GM23338 (cell line): ENCODE data around the gene ZNF804A. TPM values are rescaled to one million over a fixed set of nuclear protein-coding genes. Genes with fewer than 3 reads are reported as not detected.

Experiments
- ATAC-seq: fragments of 200-7000 bp; cut with Tn5 transposase; 3 replicates; pipeline ENCODE4 v1.9.1; 2020
- DNase-seq: peaks from one replicate; pipeline ENCODE4 v3.0.0-alpha.2; 2015; ENCODE audit warnings: low spot score
- H2AFZ ChIP-seq: fragments of 200-600 bp; sonication (generic); 2 replicates; pipeline ENCODE4 v1.8.0; 2016; ENCODE audit warnings: antibody characterized with exemption, mild to moderate bottlenecking, moderate library complexity
- H3F3A ChIP-seq: fragments of 200-600 bp; sonication (generic); replicated peaks from 2 replicates; pipeline ENCODE4 v1.8.0; 2017; ENCODE audit warnings: antibody characterized with exemption, mixed run types, low read depth
- H3K27ac ChIP-seq: fragments of 200-600 bp; sonication (generic); 2 replicates; pipeline ENCODE4 v1.6.1; 2016; ENCODE audit warnings: low read depth
- H3K27me3 ChIP-seq: fragments of 200-600 bp; sonication (generic); 2 replicates; pipeline ENCODE4 v1.8.0; 2016; ENCODE audit warnings: mild to moderate bottlenecking, mixed run types, moderate library complexity; ENCODE audit not compliant: insufficient read depth
- H3K36me3 ChIP-seq: fragments of 200-600 bp; sonication (generic); 2 replicates; pipeline ENCODE4 v1.8.0; 2016; ENCODE audit warnings: mild to moderate bottlenecking; ENCODE audit not compliant: insufficient read depth
- H3K4me1 ChIP-seq: fragments of 200-600 bp; sonication (generic); 2 replicates; pipeline ENCODE4 v1.8.0; 2016; ENCODE audit warnings: mild to moderate bottlenecking, moderate library complexity; ENCODE audit not compliant: insufficient read depth
- H3K4me2 ChIP-seq: fragments of 200-600 bp; sonication (generic); 2 replicates; pipeline ENCODE4 v1.7.1; 2017; ENCODE audit warnings: mixed run types
- H3K4me3 ChIP-seq: fragments of 200-600 bp; sonication (generic); 2 replicates; pipeline ENCODE4 v1.6.1; 2016; ENCODE audit warnings: mixed run types
- H3K79me2 ChIP-seq: fragments of 200-600 bp; sonication (generic); replicated peaks from 2 replicates; pipeline ENCODE4 v1.8.0; 2017; ENCODE audit warnings: mild to moderate bottlenecking; ENCODE audit not compliant: insufficient read depth
- H3K9me2 ChIP-seq: fragments of 200-600 bp; sonication (generic); 2 replicates; pipeline ENCODE4 v1.8.0; 2017; ENCODE audit not compliant: insufficient read depth
- H4K20me1 ChIP-seq: fragments of 200-600 bp; sonication (generic); replicated peaks from 2 replicates; pipeline ENCODE4 v1.8.0; 2017; ENCODE audit warnings: mild to moderate bottlenecking; ENCODE audit not compliant: insufficient read depth
- H3K27ac Mint-ChIP-seq: 2 replicates; pipeline ENCODE4 v1.8.0; 2020; ENCODE audit warnings: inconsistent platforms, mild to moderate bottlenecking, moderate library complexity, mixed read lengths
- H3K27me3 Mint-ChIP-seq: 3 replicates; pipeline ENCODE4 v1.8.0; 2022; ENCODE audit warnings: low read depth, mild to moderate bottlenecking, moderate library complexity, mixed read lengths, inconsistent platforms; ENCODE audit not compliant: insufficient read depth, poor library complexity
- H3K36me3 Mint-ChIP-seq: 3 replicates; pipeline ENCODE4 v1.8.0; 2021; ENCODE audit warnings: low read depth, mild to moderate bottlenecking, inconsistent platforms, moderate library complexity, mixed read lengths
- H3K4me1 Mint-ChIP-seq: 3 replicates; pipeline ENCODE4 v1.8.0; 2020; ENCODE audit warnings: mild to moderate bottlenecking, inconsistent platforms, mixed read lengths
- H3K4me3 Mint-ChIP-seq: 3 replicates; pipeline ENCODE4 v1.8.0; 2021; ENCODE audit warnings: moderate library complexity, mild to moderate bottlenecking, inconsistent platforms, mixed read lengths
- H3K9me3 Mint-ChIP-seq: 3 replicates; pipeline ENCODE4 v1.8.0; 2020; ENCODE audit warnings: moderate library complexity, mild to moderate bottlenecking, inconsistent platforms, mixed read lengths
- CREB1 ChIP-seq: fragments of 250-450 bp; sonication (Bioruptor Pico); IDR thresholded peaks from 2 replicates; pipeline ENCODE4 v1.5.0; 2020; ENCODE audit warnings: low read depth, mild to moderate bottlenecking, moderate library complexity
- EZH2 ChIP-seq: fragments of 200-600 bp; sonication (generic); IDR thresholded peaks from one replicate; pipeline ENCODE4 v1.8.0; 2017; ENCODE audit warnings: antibody characterized with exemption, mild to moderate bottlenecking, low read depth; ENCODE audit not compliant: unreplicated experiment
- EZH2phosphoT487 ChIP-seq: fragments of 200-600 bp; sonication (generic); IDR thresholded peaks from one replicate; pipeline ENCODE4 v1.8.1; 2018; ENCODE audit warnings: antibody characterized with exemption; ENCODE audit not compliant: unreplicated experiment
- JUNB ChIP-seq: IDR thresholded peaks from one replicate; pipeline ENCODE4 v1.6.1; 2016; ENCODE audit warnings: antibody characterized with exemption; ENCODE audit not compliant: unreplicated experiment
- NANOG ChIP-seq: IDR thresholded peaks from 2 replicates; pipeline ENCODE4 v1.6.1; 2016; ENCODE audit warnings: antibody characterized with exemption, borderline replicate concordance
- POLR2AphosphoS5 ChIP-seq: IDR thresholded peaks from 2 replicates; pipeline ENCODE4 v1.6.1; 2016; ENCODE audit warnings: antibody characterized with exemption, low read depth
- STAT1 ChIP-seq: IDR thresholded peaks from one replicate; pipeline ENCODE4 v1.6.1; 2016; ENCODE audit warnings: antibody characterized with exemption; ENCODE audit not compliant: unreplicated experiment
- ZNF114 ChIP-seq: fragments of 250-450 bp; sonication (Bioruptor Pico); IDR thresholded peaks from 2 replicates; pipeline ENCODE4 v1.5.0; 2020; ENCODE audit warnings: mild to moderate bottlenecking, moderate library complexity
- ZNF331 ChIP-seq: fragments of 250-450 bp; sonication (Bioruptor Pico); IDR thresholded peaks from 2 replicates; pipeline ENCODE4 v1.5.0; 2020; ENCODE audit warnings: low read depth, mild to moderate bottlenecking, moderate library complexity
- polyA plus RNA-seq: library from polyadenylated mRNA; unstranded; fragments of >200 nt; fragmentation: Nextera tagmentation; extraction: Ambion mirVana; gene quantifications from 2 replicates; pipeline ENCODE4 v1.2.1, GENCODE V29; 2016
- total RNA-seq: library from RNA; depleted of rRNA; stranded (reverse); fragments of >200 nt; shearing (Covaris generic); gene quantifications from 2 replicates; pipeline ENCODE4 v1.2.3, GENCODE V29; 2014
- TF ChIP-seq, protein P1 (sequence below): IDR thresholded peaks from 2 replicates; pipeline ENCODE4 v1.6.1; 2016; ENCODE audit warnings: antibody characterized with exemption
- TF ChIP-seq, protein P2 (sequence below): fragments of 250-450 bp; sonication (Bioruptor Pico); IDR thresholded peaks from 2 replicates; pipeline ENCODE4 v1.5.0; 2020; ENCODE audit warnings: mild to moderate bottlenecking, moderate library complexity
- TF ChIP-seq, protein P3 (sequence below): IDR thresholded peaks from one replicate; pipeline ENCODE4 v1.6.1; 2018; ENCODE audit warnings: antibody characterized with exemption; ENCODE audit not compliant: unreplicated experiment

The ZNF804A gene
- total and polyA plus RNA-seq, 2 experiments from 2014 or later: not detected

DNA sequence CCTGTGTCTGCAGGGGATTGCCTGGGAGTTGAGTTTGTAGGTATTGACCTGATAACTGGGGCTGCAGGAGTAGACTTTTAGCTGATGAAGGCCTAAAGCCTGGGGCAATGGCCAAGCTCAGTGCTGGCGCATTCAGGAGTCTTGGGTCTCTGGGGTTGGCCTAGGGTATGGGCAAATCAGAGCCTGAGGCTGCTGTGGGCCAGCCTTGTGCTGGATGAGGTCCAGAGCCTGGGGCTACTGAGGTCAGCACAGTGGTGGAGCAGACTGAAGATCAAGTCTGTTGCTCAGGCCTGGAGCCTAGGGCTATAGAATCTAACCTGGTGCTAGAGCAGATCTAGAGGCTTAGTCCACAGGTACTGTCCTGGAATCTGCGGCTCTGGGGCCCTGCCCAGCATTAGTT lies 262.4 kb downstream of the ZNF804A start:
- H3K4me3 Mint-ChIP-seq: no peak overlapping the region
- ATAC-seq: no peak
- peaks cover 11% of the 10 kb centered on the region; the same call in 2 of the 3 replicates for H3K9me3 Mint-ChIP-seq
- Histone ChIP-seq H3K9me2 (no peaks in the 10 kb centered on the region), H3K27me3 (no peaks in the 10 kb centered on the region), H3K79me2 (no peaks in the 10 kb centered on the region), H3K4me1 (no peaks in the 10 kb centered on the region), H3K4me3 (no peak overlapping the region), H3F3A (no peaks in the 10 kb centered on the region), H3K36me3 (no peaks in the 10 kb centered on the region), H3K4me2 (no peak overlapping the region), H2AFZ (no peak overlapping the region), H4K20me1 (no peaks in the 10 kb centered on the region), H3K27ac (no peak overlapping the region)
- H3K36me3 Mint-ChIP-seq: peaks cover 4% of the 10 kb centered on the region; the same call in 1 of the 3 replicates
- H3K4me1 Mint-ChIP-seq: no peaks in the 10 kb centered on the region
- no peak overlapping the region for H3K27ac Mint-ChIP-seq
- DNase-seq: no peak
- TF ChIP-seq ZNF331 (CRISPR knock-in tag): no peak
- no peak for TF ChIP-seq EZH2phosphoT487
- no peak for TF ChIP-seq EZH2
- TF ChIP-seq STAT1: no peak
- TF ChIP-seq ZNF114 (CRISPR knock-in tag): no peak
- TF ChIP-seq, protein P1, sequence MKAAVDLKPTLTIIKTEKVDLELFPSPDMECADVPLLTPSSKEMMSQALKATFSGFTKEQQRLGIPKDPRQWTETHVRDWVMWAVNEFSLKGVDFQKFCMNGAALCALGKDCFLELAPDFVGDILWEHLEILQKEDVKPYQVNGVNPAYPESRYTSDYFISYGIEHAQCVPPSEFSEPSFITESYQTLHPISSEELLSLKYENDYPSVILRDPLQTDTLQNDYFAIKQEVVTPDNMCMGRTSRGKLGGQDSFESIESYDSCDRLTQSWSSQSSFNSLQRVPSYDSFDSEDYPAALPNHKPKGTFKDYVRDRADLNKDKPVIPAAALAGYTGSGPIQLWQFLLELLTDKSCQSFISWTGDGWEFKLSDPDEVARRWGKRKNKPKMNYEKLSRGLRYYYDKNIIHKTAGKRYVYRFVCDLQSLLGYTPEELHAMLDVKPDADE: no peak
- no peak for TF ChIP-seq POLR2AphosphoS5
- TF ChIP-seq, protein P2, sequence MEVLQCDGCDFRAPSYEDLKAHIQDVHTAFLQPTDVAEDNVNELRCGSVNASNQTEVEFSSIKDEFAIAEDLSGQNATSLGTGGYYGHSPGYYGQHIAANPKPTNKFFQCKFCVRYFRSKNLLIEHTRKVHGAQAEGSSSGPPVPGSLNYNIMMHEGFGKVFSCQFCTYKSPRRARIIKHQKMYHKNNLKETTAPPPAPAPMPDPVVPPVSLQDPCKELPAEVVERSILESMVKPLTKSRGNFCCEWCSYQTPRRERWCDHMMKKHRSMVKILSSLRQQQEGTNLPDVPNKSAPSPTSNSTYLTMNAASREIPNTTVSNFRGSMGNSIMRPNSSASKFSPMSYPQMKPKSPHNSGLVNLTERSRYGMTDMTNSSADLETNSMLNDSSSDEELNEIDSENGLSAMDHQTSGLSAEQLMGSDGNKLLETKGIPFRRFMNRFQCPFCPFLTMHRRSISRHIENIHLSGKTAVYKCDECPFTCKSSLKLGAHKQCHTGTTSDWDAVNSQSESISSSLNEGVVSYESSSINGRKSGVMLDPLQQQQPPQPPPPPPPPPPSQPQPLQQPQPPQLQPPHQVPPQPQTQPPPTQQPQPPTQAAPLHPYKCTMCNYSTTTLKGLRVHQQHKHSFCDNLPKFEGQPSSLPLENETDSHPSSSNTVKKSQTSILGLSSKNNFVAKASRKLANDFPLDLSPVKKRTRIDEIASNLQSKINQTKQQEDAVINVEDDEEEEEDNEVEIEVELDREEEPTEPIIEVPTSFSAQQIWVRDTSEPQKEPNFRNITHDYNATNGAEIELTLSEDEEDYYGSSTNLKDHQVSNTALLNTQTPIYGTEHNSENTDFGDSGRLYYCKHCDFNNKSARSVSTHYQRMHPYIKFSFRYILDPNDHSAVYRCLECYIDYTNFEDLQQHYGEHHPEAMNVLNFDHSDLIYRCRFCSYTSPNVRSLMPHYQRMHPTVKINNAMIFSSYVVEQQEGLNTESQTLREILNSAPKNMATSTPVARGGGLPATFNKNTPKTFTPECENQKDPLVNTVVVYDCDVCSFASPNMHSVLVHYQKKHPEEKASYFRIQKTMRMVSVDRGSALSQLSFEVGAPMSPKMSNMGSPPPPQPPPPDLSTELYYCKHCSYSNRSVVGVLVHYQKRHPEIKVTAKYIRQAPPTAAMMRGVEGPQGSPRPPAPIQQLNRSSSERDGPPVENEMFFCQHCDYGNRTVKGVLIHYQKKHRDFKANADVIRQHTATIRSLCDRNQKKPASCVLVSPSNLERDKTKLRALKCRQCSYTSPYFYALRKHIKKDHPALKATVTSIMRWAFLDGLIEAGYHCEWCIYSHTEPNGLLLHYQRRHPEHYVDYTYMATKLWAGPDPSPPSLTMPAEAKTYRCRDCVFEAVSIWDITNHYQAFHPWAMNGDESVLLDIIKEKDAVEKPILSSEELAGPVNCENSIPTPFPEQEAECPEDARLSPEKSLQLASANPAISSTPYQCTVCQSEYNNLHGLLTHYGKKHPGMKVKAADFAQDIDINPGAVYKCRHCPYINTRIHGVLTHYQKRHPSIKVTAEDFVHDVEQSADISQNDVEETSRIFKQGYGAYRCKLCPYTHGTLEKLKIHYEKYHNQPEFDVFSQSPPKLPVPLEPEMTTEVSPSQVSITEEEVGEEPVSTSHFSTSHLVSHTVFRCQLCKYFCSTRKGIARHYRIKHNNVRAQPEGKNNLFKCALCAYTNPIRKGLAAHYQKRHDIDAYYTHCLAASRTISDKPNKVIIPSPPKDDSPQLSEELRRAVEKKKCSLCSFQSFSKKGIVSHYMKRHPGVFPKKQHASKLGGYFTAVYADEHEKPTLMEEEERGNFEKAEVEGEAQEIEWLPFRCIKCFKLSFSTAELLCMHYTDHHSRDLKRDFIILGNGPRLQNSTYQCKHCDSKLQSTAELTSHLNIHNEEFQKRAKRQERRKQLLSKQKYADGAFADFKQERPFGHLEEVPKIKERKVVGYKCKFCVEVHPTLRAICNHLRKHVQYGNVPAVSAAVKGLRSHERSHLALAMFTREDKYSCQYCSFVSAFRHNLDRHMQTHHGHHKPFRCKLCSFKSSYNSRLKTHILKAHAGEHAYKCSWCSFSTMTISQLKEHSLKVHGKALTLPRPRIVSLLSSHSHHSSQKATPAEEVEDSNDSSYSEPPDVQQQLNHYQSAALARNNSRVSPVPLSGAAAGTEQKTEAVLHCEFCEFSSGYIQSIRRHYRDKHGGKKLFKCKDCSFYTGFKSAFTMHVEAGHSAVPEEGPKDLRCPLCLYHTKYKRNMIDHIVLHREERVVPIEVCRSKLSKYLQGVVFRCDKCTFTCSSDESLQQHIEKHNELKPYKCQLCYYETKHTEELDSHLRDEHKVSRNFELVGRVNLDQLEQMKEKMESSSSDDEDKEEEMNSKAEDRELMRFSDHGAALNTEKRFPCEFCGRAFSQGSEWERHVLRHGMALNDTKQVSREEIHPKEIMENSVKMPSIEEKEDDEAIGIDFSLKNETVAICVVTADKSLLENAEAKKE: no peak
- TF ChIP-seq NANOG: no peak
- TF ChIP-seq CREB1 (CRISPR knock-in tag): no peak
- no peak for TF ChIP-seq JUNB
- TF ChIP-seq, protein P3, sequence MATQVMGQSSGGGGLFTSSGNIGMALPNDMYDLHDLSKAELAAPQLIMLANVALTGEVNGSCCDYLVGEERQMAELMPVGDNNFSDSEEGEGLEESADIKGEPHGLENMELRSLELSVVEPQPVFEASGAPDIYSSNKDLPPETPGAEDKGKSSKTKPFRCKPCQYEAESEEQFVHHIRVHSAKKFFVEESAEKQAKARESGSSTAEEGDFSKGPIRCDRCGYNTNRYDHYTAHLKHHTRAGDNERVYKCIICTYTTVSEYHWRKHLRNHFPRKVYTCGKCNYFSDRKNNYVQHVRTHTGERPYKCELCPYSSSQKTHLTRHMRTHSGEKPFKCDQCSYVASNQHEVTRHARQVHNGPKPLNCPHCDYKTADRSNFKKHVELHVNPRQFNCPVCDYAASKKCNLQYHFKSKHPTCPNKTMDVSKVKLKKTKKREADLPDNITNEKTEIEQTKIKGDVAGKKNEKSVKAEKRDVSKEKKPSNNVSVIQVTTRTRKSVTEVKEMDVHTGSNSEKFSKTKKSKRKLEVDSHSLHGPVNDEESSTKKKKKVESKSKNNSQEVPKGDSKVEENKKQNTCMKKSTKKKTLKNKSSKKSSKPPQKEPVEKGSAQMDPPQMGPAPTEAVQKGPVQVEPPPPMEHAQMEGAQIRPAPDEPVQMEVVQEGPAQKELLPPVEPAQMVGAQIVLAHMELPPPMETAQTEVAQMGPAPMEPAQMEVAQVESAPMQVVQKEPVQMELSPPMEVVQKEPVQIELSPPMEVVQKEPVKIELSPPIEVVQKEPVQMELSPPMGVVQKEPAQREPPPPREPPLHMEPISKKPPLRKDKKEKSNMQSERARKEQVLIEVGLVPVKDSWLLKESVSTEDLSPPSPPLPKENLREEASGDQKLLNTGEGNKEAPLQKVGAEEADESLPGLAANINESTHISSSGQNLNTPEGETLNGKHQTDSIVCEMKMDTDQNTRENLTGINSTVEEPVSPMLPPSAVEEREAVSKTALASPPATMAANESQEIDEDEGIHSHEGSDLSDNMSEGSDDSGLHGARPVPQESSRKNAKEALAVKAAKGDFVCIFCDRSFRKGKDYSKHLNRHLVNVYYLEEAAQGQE: no peak
- no peaks in the 10 kb centered on the region for H3K27me3 Mint-ChIP-seq
